Esophagus squamous epithelium (tissue), 4 donors: ENCODE results near the gene BPIFB4.

ENCODE experiments used
- POLR2A ChIP-seq, 4 donors: fragments of 450-650 bp; IDR thresholded peaks; one replicate each; pipeline ENCODE4 v1.6.1; 2017; ENCODE audit warnings: antibody characterized with exemption in 4 of 4, mild to moderate bottlenecking in 4 of 4, moderate library complexity in 3 of 4
- TF ChIP-seq, protein P1 (sequence below), 6 experiments: fragments of 450-650 bp in 4 of 6; fragments of 200-600 bp in 2 of 6; sonication (generic) in 2 of 6; IDR thresholded peaks; one replicate each; pipeline ENCODE4 v1.5.1; 2016 to 2019; ENCODE audit warnings: antibody characterized with exemption in 6 of 6, mild to moderate bottlenecking in 4 of 6, moderate library complexity in 4 of 6

DNA sequence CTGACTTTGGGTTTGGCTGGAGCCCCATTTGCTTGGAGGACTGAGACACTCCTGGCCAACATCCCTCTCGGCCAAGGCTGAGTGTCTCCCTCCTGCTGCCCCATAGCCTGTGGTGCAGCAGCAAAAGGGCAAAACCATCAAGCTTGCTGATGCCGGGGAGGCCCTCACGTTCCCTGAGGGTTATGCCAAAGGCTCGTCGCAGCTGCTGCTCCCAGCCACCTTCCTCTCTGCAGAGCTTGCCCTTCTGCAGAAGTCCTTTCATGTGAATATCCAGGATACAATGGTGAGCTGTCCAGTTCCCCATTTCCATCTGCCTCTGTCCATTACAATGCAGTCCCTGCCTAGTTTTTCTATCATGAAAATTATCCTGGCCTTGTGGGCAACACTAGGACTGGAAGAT lies 42.0 kb upstream of the BPIFB4 start:
- TF ChIP-seq, protein P1, sequence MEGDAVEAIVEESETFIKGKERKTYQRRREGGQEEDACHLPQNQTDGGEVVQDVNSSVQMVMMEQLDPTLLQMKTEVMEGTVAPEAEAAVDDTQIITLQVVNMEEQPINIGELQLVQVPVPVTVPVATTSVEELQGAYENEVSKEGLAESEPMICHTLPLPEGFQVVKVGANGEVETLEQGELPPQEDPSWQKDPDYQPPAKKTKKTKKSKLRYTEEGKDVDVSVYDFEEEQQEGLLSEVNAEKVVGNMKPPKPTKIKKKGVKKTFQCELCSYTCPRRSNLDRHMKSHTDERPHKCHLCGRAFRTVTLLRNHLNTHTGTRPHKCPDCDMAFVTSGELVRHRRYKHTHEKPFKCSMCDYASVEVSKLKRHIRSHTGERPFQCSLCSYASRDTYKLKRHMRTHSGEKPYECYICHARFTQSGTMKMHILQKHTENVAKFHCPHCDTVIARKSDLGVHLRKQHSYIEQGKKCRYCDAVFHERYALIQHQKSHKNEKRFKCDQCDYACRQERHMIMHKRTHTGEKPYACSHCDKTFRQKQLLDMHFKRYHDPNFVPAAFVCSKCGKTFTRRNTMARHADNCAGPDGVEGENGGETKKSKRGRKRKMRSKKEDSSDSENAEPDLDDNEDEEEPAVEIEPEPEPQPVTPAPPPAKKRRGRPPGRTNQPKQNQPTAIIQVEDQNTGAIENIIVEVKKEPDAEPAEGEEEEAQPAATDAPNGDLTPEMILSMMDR (IDR thresholded peaks at IDR 0.05), result no peak
- TF ChIP-seq POLR2A (IDR thresholded peaks at IDR 0.05), result no peak
